Stomach (tissue), 9 donors: ENCODE results near the gene AMACR. TPM values are rescaled to one million over a fixed set of nuclear protein-coding genes. Genes with fewer than 3 reads are reported as not detected.

Source experiments
- DNase-seq, 2 donors: peaks; one replicate each; pipeline versions ENCODE4 v3.0.0 to v3.0.0-alpha.2; 2013 to 2019
- H3K27ac ChIP-seq, 5 donors: fragments of 200-600 bp in 4 of 5; sonication (generic) in 4 of 5; one replicate each; pipeline ENCODE4 v1.5.1; 2013 to 2019; ENCODE audit warnings: mild to moderate bottlenecking in 1 of 5, moderate library complexity in 1 of 5
- H3K27me3 ChIP-seq, 3 donors: fragments of 200-600 bp; sonication (generic); one replicate each; pipeline ENCODE4 v1.5.1; 2017 to 2019; ENCODE audit warnings: mixed run types in 1 of 3
- H3K36me3 ChIP-seq, 4 donors: fragments of 200-600 bp; sonication (generic); 1 replicate in 3 of 4; 2 replicates in 1 of 4; pipeline ENCODE4 v1.5.1; 2016 to 2019
- H3K4me1 ChIP-seq, 4 donors: fragments of 200-600 bp; sonication (generic); one replicate each; pipeline ENCODE4 v1.5.1; 2016 to 2019
- H3K4me3 ChIP-seq, 4 donors: fragments of 200-600 bp; sonication (generic) in 3 of 4; one replicate each; pipeline ENCODE4 v1.5.1; 2016 to 2019; ENCODE audit warnings: mild to moderate bottlenecking in 1 of 4
- H3K9me3 ChIP-seq, 4 donors: fragments of 200-600 bp; sonication (generic); one replicate each; pipeline ENCODE4 v1.5.1; 2016 to 2019
- EP300 ChIP-seq: sonication (generic); formaldehyde crosslinking; IDR thresholded peaks from one replicate; pipeline ENCODE4 v1.6.1; 2017; ENCODE audit warnings: antibody characterized with exemption
- POLR2A ChIP-seq, 4 donors: fragments of 450-650 bp; IDR thresholded peaks; one replicate each; pipeline ENCODE4 v1.6.1; 2016; ENCODE audit warnings: antibody characterized with exemption in 4 of 4, control low read depth in 2 of 4, mild to moderate bottlenecking in 1 of 4, moderate library complexity in 1 of 4
- POLR2AphosphoS5 ChIP-seq, 3 donors: sonication (generic); formaldehyde crosslinking; IDR thresholded peaks; one replicate each; pipeline ENCODE4 v1.6.1; 2016; ENCODE audit warnings: antibody characterized with exemption in 3 of 3
- WGBS, 5 donors: extraction: QIAGEN DNeasy Blood & Tissue Kit in 3 of 5; methylation state at CpG; one replicate each; pipeline versions ENCODE4 v1.1.5 to v1.1.7; 2013 to 2018; 5-methylcytosine and 5-hydroxymethylcytosine counted together
- intact Hi-C: fragments of 100-400 bp; cut with DNase I; formaldehyde crosslinking; loops from one replicate; pipeline ENCODE4 v1.15.1; 2023; ENCODE audit warnings: low total_unique reads
- polyA plus RNA-seq, 3 donors: library from polyadenylated mRNA; stranded (reverse); fragments of 200-250 nt; gene quantifications; one replicate each; pipeline ENCODE4 v1.2.3, GENCODE V29; 2013
- total RNA-seq, 5 donors: library from RNA; depleted of rRNA; stranded (reverse); fragments of >200 nt; gene quantifications; one replicate each; pipeline versions ENCODE4 v1.1.0 to v1.2.3, GENCODE V29; 2014 to 2016
- TF ChIP-seq, protein P1 (sequence below), 7 experiments: fragments of 450-650 bp in 4 of 7; fragments of 200-600 bp in 3 of 7; sonication (generic) in 3 of 7; IDR thresholded peaks; one replicate each; pipeline ENCODE4 v1.5.1; 2016 to 2019; ENCODE audit warnings: antibody characterized with exemption in 7 of 7, control low read depth in 2 of 7, mild to moderate bottlenecking in 1 of 7
- donor health status: healthy with polysubstance abuse.
- donor health status: Bipolar disorder and iron deficiency.
- donor health status: healthy.

The AMACR gene
- total and polyA plus RNA-seq, 8 donors, result 8.5 to 89.7 (median 19.5) TPM

GRCh38 chr5:34047774-34048572, 40.1 kb upstream of the AMACR start:
- no peak for TF ChIP-seq EP300
- no peak for TF ChIP-seq POLR2AphosphoS5 (IDR thresholded peaks at IDR 0.05)
- TF ChIP-seq POLR2A (IDR thresholded peaks at IDR 0.05), result no peak
- TF ChIP-seq, protein P1, sequence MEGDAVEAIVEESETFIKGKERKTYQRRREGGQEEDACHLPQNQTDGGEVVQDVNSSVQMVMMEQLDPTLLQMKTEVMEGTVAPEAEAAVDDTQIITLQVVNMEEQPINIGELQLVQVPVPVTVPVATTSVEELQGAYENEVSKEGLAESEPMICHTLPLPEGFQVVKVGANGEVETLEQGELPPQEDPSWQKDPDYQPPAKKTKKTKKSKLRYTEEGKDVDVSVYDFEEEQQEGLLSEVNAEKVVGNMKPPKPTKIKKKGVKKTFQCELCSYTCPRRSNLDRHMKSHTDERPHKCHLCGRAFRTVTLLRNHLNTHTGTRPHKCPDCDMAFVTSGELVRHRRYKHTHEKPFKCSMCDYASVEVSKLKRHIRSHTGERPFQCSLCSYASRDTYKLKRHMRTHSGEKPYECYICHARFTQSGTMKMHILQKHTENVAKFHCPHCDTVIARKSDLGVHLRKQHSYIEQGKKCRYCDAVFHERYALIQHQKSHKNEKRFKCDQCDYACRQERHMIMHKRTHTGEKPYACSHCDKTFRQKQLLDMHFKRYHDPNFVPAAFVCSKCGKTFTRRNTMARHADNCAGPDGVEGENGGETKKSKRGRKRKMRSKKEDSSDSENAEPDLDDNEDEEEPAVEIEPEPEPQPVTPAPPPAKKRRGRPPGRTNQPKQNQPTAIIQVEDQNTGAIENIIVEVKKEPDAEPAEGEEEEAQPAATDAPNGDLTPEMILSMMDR (IDR thresholded peaks at IDR 0.05), result no peak
- Histone ChIP-seq H3K27me3 (no peaks in the 10 kb centered on the region), H3K36me3 (peaks cover 0 to 8% (median 2%) of the 10 kb centered on the region in 4 donors), H3K4me3 (no peak overlapping the region), H3K27ac (no peak overlapping the region), H3K9me3 (no peaks in the 10 kb centered on the region), H3K4me1 (peaks cover 14 to 43% (median 28%) of the 10 kb centered on the region in 4 donors)
- no peak for DNase-seq
- intact Hi-C loops, result no loop called here

GRCh38 chr5:34047143-34047542, 39.3 kb upstream of the AMACR start:
- Histone ChIP-seq H3K4me1 (peaks cover 21 to 51% (median 35%) of the 10 kb centered on the region in 4 donors), H3K27ac (no peak overlapping the region), H3K36me3 (peaks cover 0 to 8% (median 2%) of the 10 kb centered on the region in 4 donors), H3K4me3 (no peak overlapping the region), H3K9me3 (no peaks in the 10 kb centered on the region), H3K27me3 (no peaks in the 10 kb centered on the region)
- no peak for DNase-seq
- 42 to 79% (median 62%) methylated on average over 4 of the region's 4 CpGs for WGBS, 5 donors
- no peak for TF ChIP-seq EP300
- TF ChIP-seq, protein P1 (IDR thresholded peaks at IDR 0.05), result no peak
- TF ChIP-seq POLR2AphosphoS5 (IDR thresholded peaks at IDR 0.05), result no peak
- TF ChIP-seq POLR2A (IDR thresholded peaks at IDR 0.05), result no peak
- intact Hi-C loops, result no loop called here

DNA sequence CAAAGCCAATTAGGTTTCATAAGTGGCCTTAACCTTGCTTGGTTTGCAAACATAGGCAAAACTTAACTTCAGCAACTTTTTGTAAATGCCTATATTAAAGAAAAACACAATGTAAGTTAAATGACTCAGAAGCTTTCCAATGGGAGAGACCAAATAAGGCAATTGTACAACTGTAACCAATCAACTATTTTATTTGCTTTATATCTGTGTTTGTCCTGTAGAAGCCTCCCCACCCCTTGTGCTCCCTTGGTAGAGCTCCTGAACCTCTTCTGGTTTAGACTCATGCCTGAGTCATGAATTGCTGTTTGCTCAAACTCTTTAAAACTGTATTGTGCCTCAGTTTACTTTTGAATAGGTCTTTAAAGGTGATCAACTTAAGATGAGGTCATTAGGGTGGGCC, 38.1 kb upstream of the AMACR start:
- Histone ChIP-seq H3K27me3 (no peaks in the 10 kb centered on the region), H3K27ac (peak overlapping the region in 2 of 5 donors; percentile 1 to 23), H3K4me1 (peaks cover 21 to 60% (median 36%) of the 10 kb centered on the region in 4 donors), H3K36me3 (peaks cover 0 to 3% (median 0%) of the 10 kb centered on the region in 4 donors), H3K9me3 (no peaks in the 10 kb centered on the region), H3K4me3 (no peak overlapping the region)
- TF ChIP-seq, protein P1 (IDR thresholded peaks at IDR 0.05), result no peak
- TF ChIP-seq POLR2A (IDR thresholded peaks at IDR 0.05) (no peak), EP300 (no peak), POLR2AphosphoS5 (IDR thresholded peaks at IDR 0.05) (no peak)
- no peak for DNase-seq
- intact Hi-C loops, result no loop called here

DNA sequence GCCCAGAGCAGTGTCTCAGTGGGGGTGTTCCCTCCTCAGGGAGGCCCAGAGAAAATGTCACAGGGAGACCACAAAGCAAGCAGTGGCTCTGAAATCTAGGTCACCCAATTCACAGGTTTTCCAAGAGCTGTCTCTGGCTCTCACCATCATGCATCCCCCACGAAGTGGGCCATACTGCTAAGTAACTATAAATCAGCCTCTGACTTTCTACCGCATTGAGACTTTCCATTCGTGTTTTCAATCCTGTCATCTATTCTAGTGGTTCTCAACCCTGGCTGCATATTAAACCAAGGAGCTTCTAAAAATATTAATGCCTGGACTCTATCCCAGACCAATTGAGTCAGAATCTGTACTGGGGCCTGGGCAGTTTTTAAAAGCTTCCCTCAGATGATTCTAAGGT, 37.2 kb upstream of the AMACR start:
- peak overlapping the region in 3 of 5 donors; percentile 38 to 71 (median 68) for H3K27ac ChIP-seq
- 70 to 86% (median 82%) methylated on average over 3 of the region's 3 CpGs for WGBS, 5 donors

More for the DNA sequence above, 37.2 kb upstream of the AMACR start:
- TF ChIP-seq POLR2AphosphoS5 (IDR thresholded peaks at IDR 0.05) (no peak), POLR2A (IDR thresholded peaks at IDR 0.05) (no peak), EP300 (no peak)
- TF ChIP-seq, protein P1 (IDR thresholded peaks at IDR 0.05), result no peak
- no peak overlapping the region for H3K4me3 ChIP-seq
- no peaks in the 10 kb centered on the region for H3K9me3 ChIP-seq
- DNase-seq, result no peak
- H3K27me3 ChIP-seq, result no peaks in the 10 kb centered on the region
- H3K36me3 ChIP-seq, result peaks cover 0 to 3% (median 0%) of the 10 kb centered on the region in 4 donors
- intact Hi-C loops, result no loop called here
- peaks cover 21 to 64% (median 36%) of the 10 kb centered on the region in 4 donors for H3K4me1 ChIP-seq
